Gastrocnemius medialis (tissue), 4 donors: ENCODE results near the gene FOXK1. TPM values are rescaled to one million over a fixed set of nuclear protein-coding genes. Genes with fewer than 3 reads are reported as not detected.

Experiments used
- ATAC-seq, 2 donors: fragments of 150-250 bp; one replicate each; pipeline ENCODE4 v1.9.1; 2016
- DNase-seq, 2 donors: peaks; one replicate each; pipeline ENCODE4 v3.0.0-alpha.2; 2019
- H3K27ac ChIP-seq, 4 donors: fragments of 200-600 bp; sonication (generic); 1 replicate in 1 of 4; 2 replicates in 3 of 4; pipeline ENCODE4 v1.5.1; 2016 to 2018; ENCODE audit warnings: mild to moderate bottlenecking in 2 of 4, moderate library complexity in 1 of 4
- H3K27me3 ChIP-seq, 3 donors: fragments of 200-600 bp; sonication (generic) in 2 of 3; 1 replicate in 1 of 3; 2 replicates in 2 of 3; pipeline versions ENCODE4 v1.5.1 to v1.6.0; 2016 to 2019; ENCODE audit warnings: mild to moderate bottlenecking in 1 of 3, moderate library complexity in 1 of 3
- H3K36me3 ChIP-seq, 2 donors: fragments of 200-600 bp; sonication (generic) in 1 of 2; one replicate each; pipeline ENCODE4 v1.5.1; 2017 to 2018
- H3K4me1 ChIP-seq, 2 donors: fragments of 200-600 bp; sonication (generic) in 1 of 2; one replicate each; pipeline ENCODE4 v1.5.1; 2016 to 2017; ENCODE audit warnings: mild to moderate bottlenecking in 2 of 2
- H3K4me3 ChIP-seq, 4 donors: fragments of 200-600 bp; sonication (generic) in 3 of 4; 1 replicate in 1 of 4; 2 replicates in 3 of 4; pipeline ENCODE4 v1.5.1; 2016 to 2019; ENCODE audit warnings: mild to moderate bottlenecking in 2 of 4
- H3K9me3 ChIP-seq, 3 donors: fragments of 200-600 bp; sonication (generic) in 2 of 3; 1 replicate in 1 of 3; 2 replicates in 2 of 3; pipeline ENCODE4 v1.5.1; 2016 to 2019
- POLR2A ChIP-seq, 2 donors: fragments of 450-650 bp; IDR thresholded peaks; one replicate each; pipeline ENCODE4 v1.6.1; 2017; ENCODE audit warnings: antibody characterized with exemption in 2 of 2, mild to moderate bottlenecking in 2 of 2, moderate library complexity in 2 of 2
- in situ Hi-C, 4 donors: fragments of 200-750 bp; cut with MboI; loops; one replicate each; pipeline versions ENCODE4 v1.15.0 to v1.8.0; 2017; ENCODE audit warnings: low sequenced_read_pairs in 4 of 4
- intact Hi-C: fragments of 100-400 bp; cut with DNase I; formaldehyde crosslinking; loops from one replicate; pipeline ENCODE4 v1.15.1; 2023; ENCODE audit warnings: low total_unique reads
- total RNA-seq, 4 donors: library from RNA; depleted of rRNA; stranded (reverse); fragments of >200 nt; gene quantifications; one replicate each; pipeline versions ENCODE4 v1.1.0 to v1.2.3, GENCODE V29; 2016
- TF ChIP-seq, protein P1 (sequence below), 5 experiments: fragments of 450-650 bp in 3 of 5; fragments of 200-600 bp in 2 of 5; sonication (generic) in 2 of 5; IDR thresholded peaks in 4 of 5; conservative IDR thresholded peaks in 1 of 5; 1 replicate in 4 of 5; 2 replicates in 1 of 5; pipeline ENCODE4 v1.5.1; 2016 to 2019; ENCODE audit warnings: antibody characterized with exemption in 5 of 5, mild to moderate bottlenecking in 3 of 5, moderate library complexity in 3 of 5

The FOXK1 gene
- total RNA-seq, 4 donors from 2014 or later, result 9.8 to 43.6 (median 18.8) TPM

DNA sequence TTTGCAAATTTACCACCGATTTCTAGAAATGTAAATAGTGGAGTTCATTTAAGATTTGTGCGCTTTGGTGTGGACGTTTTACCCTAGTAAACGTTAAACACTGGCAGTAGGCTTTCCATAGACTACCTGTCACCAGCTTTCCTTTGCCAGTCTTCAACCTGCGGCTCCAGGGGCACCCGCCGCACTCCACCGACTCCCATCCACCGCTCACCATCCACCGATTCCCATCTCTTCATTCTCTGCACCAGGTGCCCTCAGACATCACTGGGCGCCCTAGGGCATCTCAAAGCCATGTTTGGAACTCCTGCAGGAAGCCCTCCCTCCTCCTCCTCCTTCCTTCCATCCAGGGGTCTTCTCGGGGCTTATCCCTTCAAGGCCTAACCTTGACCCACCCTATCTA lies 91.9 kb downstream of the FOXK1 start:
- Histone ChIP-seq H3K4me1 (peaks cover 22 to 35% of the 10 kb centered on the region in 2 donors), H3K27me3 (no peaks in the 10 kb centered on the region), H3K36me3 (no peaks in the 10 kb centered on the region), H3K9me3 (no peaks in the 10 kb centered on the region), H3K27ac (no peak overlapping the region), H3K4me3 (no peak overlapping the region)
- ATAC-seq (no peak), DNase-seq (no peak)
- in situ Hi-C loops, result loop anchor here in 2 of 4 donors (25.0 kb wide), 1 partner anchor 137 kb away; no protein-coding TSS in a partner anchor
- TF ChIP-seq, protein P1, sequence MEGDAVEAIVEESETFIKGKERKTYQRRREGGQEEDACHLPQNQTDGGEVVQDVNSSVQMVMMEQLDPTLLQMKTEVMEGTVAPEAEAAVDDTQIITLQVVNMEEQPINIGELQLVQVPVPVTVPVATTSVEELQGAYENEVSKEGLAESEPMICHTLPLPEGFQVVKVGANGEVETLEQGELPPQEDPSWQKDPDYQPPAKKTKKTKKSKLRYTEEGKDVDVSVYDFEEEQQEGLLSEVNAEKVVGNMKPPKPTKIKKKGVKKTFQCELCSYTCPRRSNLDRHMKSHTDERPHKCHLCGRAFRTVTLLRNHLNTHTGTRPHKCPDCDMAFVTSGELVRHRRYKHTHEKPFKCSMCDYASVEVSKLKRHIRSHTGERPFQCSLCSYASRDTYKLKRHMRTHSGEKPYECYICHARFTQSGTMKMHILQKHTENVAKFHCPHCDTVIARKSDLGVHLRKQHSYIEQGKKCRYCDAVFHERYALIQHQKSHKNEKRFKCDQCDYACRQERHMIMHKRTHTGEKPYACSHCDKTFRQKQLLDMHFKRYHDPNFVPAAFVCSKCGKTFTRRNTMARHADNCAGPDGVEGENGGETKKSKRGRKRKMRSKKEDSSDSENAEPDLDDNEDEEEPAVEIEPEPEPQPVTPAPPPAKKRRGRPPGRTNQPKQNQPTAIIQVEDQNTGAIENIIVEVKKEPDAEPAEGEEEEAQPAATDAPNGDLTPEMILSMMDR (IDR thresholded peaks at IDR 0.05 in 4 of 5, conservative IDR thresholded peaks at IDR 0.05 in 1 of 5), result no peak
- no peak for TF ChIP-seq POLR2A (IDR thresholded peaks at IDR 0.05)
- intact Hi-C loops, result loop anchor here (2.0 kb wide), 1 partner anchor 29 kb away; no protein-coding TSS in a partner anchor

DNA sequence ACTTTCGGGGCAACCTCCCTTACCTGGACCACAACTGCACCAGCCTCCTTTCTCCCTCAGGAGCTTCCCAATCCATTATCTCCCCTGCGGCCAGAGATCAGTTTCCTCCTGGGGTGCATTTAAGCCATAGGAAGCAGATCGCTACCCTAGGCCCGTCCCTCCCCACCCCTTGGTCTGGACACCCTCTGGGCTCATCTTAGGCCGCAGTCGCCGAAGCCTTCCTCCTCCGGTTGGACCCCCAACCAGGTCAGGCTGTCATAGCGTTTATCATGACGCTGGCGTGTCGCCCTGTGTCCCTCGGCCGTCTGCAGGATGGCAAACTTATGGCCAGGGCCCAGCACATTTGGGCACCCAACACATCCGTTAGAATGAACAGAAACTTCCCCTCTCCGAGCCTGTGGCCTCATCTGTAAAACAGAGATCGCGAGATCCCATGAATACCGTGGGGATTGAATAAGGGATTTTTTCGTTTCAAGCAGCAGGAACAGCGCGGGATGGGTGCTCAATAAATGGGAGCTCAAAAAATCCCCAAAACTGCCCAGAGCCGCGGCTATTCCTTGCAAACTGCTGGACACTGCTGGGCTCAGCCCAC lies 92.7 kb downstream of the FOXK1 start:
- TF ChIP-seq POLR2A (IDR thresholded peaks at IDR 0.05), result no peak
- TF ChIP-seq, protein P1 (IDR thresholded peaks at IDR 0.05 in 4 of 5, conservative IDR thresholded peaks at IDR 0.05 in 1 of 5), result no peak
- intact Hi-C loops (loop anchor here (1.0 to 5.0 kb wide), 3 partner anchors 30 to 133 kb away; partner anchors contain the start of gene FOXK1), in situ Hi-C loops (loop anchor here in 2 of 4 donors (25.0 kb wide), 1 partner anchor 137 kb away; no protein-coding TSS in a partner anchor)
- no peaks in the 10 kb centered on the region for H3K27me3 ChIP-seq
- peaks cover 15 to 27% of the 10 kb centered on the region in 2 donors for H3K4me1 ChIP-seq
- H3K9me3 ChIP-seq, result no peaks in the 10 kb centered on the region
- peak; percentile 48 to 60 for ATAC-seq
- H3K36me3 ChIP-seq, result peaks cover 0 to under 1% of the 10 kb centered on the region in 2 donors
- H3K27ac ChIP-seq, result peak overlapping the region; percentile 91 to 98 (median 92)
- DNase-seq, result peak in 1 of 2 donors; percentile 45
- peak overlapping the region; percentile 95 to 99 (median 98) for H3K4me3 ChIP-seq

DNA sequence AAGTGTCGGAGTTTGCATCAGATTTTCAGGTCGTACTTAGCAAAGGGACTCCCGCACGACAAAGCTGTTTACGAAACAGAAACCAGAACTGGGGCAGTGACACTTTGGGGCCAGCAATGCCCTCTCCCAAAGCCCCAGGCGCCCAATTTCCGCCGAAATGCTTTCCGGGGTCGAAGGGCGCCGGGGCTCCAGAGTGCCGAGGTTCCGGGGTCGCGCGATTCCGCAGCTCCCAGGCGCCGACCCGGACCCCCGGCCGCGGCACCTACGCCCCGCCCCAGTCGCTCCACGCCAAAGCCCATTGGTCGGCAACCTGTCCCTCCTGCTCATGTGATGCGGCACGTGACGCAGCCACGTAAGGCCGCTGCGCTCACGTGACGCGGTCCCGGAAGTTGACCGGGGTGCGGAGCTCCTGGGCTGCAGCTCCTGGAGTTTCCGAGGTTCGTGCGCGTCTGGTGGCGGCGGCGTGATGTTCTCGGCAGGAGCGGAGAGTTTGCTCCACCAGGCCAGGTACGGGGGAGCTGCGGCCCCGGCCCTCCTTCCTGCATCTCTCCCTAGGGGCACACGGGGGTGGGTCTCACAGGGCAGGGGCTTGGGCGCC lies 93.3 kb downstream of the FOXK1 start, which contains the start of gene AP5Z1:
Gene AP5Z1, plus strand, starts transcription at position 374 of the 598 bp plus-strand sequence. Its CDS starts 93 bp downstream, at position 467.
- in situ Hi-C loops (no loop called here), intact Hi-C loops (loop anchor here (1.0 to 5.0 kb wide), 3 partner anchors 31 to 134 kb away; partner anchors contain the start of gene FOXK1)
- ATAC-seq (peak; percentile 92 to 96), DNase-seq (peak; percentile 95)
- Histone ChIP-seq H3K4me1 (peaks cover 14 to 22% of the 10 kb centered on the region in 2 donors), H3K36me3 (peaks cover 0 to 6% of the 10 kb centered on the region in 2 donors), H3K27ac (peak within 1 kb of the TSS; percentile 91 to 98 (median 92)), H3K27me3 (no peaks in the 10 kb centered on the region), H3K9me3 (no peaks in the 10 kb centered on the region), H3K4me3 (peak within 1 kb of the TSS; percentile 95 to 99 (median 98))
- TF ChIP-seq, protein P1 (IDR thresholded peaks at IDR 0.05 in 4 of 5, conservative IDR thresholded peaks at IDR 0.05 in 1 of 5), result no peak
- peak; percentile 81 to 89 for TF ChIP-seq POLR2A (IDR thresholded peaks at IDR 0.05)

DNA sequence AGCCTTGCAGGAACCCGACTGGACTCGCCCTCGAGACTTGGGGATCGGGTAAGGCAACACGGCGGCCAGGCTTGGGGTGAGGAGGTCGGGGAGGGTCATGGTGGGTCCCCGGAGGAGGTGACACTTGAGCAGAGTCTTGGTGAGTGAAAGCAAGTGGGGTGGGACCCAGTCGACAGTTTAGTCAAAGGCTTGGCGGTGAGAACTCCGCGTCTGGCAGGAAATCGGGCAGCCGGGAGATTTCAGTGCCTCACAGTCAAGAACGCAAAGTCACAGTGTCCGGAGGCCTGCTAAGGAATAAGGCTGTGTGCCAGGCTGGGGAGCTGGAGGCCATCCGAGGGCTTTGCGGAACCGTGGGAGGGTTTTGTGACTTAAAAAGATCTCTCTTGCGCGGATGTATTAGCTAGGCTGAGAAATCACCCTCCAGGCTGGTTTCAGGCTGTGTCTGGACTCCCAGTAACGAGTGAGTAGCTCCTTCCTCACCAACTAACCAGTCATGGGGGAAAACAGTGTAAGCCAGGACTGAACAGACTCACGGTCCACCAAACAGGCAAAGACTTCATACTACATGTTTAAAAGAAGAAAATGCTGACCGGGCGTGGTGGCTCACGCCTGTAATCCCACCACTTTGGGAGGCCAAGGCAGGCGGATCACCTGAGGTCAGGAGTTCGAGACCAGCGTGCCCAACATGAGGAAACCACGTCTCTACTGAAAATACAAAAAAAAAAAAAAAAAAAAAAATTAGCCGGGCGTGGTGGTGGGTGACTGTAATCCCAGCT lies 93.9 kb downstream of the FOXK1 start:
- ATAC-seq (peak; percentile 24 to 26), DNase-seq (no peak)
- H3K36me3 ChIP-seq, result peaks cover 0 to 13% of the 10 kb centered on the region in 2 donors
- peaks cover 14 to 22% of the 10 kb centered on the region in 2 donors for H3K4me1 ChIP-seq
- in situ Hi-C loops, result no loop called here
- no peaks in the 10 kb centered on the region for H3K27me3 ChIP-seq
- intact Hi-C loops, result loop anchor here (1.0 to 5.0 kb wide), 3 partner anchors 31 to 135 kb away; partner anchors contain the start of gene FOXK1
- H3K9me3 ChIP-seq, result no peaks in the 10 kb centered on the region
- peak overlapping the region; percentile 95 to 99 (median 98) for H3K4me3 ChIP-seq
- H3K27ac ChIP-seq, result peak overlapping the region; percentile 91 to 98 (median 92)
- TF ChIP-seq, protein P1 (IDR thresholded peaks at IDR 0.05 in 4 of 5, conservative IDR thresholded peaks at IDR 0.05 in 1 of 5), result no peak
- no peak for TF ChIP-seq POLR2A (IDR thresholded peaks at IDR 0.05)
